ENCODE data around the gene ELAPOR2.
"Not testable (repeated sequence)": the region's sequence is repeated elsewhere in the genome, so short reads cannot be mapped to it uniquely, and the experiment has no call there.

ELAPOR2 gene

DNA sequence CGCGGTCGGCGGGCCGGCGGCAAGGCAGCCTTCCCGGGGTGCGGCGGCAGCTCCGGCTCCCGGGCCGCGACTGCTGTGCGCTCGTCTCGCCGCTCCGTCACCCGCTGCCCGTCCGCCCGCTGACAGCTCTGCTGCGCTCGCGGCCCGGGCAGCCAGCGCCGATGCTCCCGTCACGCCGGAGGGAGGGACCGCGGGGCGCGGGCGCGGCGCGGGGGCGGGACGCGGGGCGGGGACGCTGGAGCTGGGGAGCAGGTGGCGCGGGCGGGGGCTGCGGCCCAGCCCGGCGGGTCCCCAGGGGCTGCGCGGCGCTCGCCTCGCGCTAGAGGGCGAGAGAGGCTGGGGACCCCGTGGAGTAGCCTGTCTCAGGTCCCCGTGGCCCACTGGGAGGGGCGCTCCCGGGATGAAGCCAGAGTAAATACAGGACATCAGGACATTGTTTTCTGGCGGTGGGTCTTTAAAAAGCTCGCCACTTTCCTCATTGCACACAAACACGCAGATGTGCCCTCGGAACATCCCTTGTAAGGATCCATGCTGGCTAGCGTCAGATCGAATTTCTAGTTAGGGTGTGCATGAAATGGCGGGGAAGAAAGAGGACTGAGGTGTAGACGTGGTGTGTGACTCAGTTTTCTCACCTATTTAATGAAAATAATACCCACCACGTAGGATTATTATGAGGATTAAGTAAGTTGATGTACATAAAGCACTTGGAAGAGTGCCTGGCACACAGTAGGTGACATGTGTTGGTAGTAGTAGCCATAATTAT, at the start of gene ELAPOR2:
Gene ELAPOR2 (minus strand): TSS at position 130 of the 763 bp plus-strand sequence. CDS start 141 bp downstream, outside the sequence.
- DNase-seq (ENCODE audit: low spot score), result peak; percentile 72

- DNase-seq (ENCODE audit: low spot score), result no peak
Measured at GRCh38 chr7:87107949-87108776, 48.7 kb upstream of the ELAPOR2 start.

- no peak for DNase-seq (ENCODE audit: low spot score)
Measured at GRCh38 chr7:87106974-87107612, 47.6 kb upstream of the ELAPOR2 start.

GRCh38 chr7:87105401-87105800, 45.9 kb upstream of the ELAPOR2 start:
- no peak for DNase-seq (ENCODE audit: low spot score)

GRCh38 chr7:87100326-87100725, 40.9 kb upstream of the ELAPOR2 start:
- DNase-seq (ENCODE audit: low spot score), result no peak

GRCh38 chr7:87097375-87097774, 37.9 kb upstream of the ELAPOR2 start:
- DNase-seq (ENCODE audit: low spot score), result not testable (repeated sequence)

DNA sequence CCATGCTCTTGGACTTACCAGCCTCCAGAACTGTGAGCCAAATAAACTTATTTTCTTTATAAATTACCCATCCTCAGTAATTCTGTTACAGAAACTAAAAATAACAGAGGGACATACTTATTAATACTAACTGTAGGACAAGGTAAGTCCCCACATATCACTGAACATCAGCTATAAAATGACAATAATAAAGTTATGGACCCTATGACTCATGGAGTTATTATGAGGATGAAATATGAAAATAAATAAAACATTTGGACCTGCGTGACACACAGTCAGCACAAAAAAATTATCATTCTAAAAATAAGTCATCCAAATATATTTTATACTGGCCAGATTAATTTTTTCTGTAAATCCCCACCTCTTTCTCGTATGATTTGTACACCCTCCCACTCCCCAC, 34.9 kb upstream of the ELAPOR2 start:
- no peak for DNase-seq (ENCODE audit: low spot score)

DNA sequence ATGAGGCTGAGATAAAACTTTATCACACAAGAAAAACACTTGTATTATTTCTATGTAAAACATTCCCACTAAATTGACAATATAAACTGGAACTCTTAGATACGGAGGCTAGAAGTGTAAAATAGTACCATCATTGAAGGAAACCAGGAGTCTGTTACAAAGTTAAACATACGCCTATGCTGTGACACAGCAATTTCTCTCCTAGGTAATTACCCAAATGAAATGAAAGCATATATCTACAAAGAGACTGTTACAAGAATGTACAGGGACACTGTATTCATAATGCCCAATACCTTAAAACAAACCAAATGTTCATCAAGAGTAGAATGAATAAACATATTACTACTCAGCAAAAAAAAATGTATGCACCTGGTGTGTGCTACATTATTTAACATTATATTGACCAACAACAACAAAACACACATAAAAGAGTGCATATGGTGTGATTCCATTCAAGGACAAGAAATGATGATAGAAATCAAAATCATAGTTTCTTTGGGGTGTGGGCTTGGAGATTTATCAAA, 33.2 kb upstream of the ELAPOR2 start:
- DNase-seq (ENCODE audit: low spot score), result no peak

- no peak for DNase-seq (ENCODE audit: low spot score)
Measured at GRCh38 chr7:87091487-87092066, 32.1 kb upstream of the ELAPOR2 start.

GRCh38 chr7:87083865-87084519, 24.5 kb upstream of the ELAPOR2 start:
- DNase-seq (ENCODE audit: low spot score), result no peak

DNA sequence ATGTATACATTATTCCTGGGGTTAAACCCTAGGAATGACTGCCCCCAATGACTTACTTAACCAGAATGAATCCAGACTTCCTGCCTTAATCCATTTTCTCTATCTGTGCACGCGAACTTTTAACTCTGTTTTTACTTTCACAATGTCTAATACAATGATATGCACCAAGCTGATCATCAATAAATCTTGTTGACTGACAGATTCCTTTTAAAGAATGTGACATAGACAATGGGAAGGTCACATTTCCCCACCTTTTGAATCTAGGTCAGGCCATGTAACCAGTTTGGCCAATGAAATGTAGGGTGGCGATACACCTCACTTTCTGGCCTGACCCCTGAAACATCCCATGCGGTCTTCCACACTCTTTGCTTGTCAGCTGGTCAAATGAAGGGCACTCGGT, 23.2 kb upstream of the ELAPOR2 start:
- DNase-seq (ENCODE audit: low spot score), result no peak

GRCh38 chr7:87075671-87076404, 16.4 kb upstream of the ELAPOR2 start:
- DNase-seq (ENCODE audit: low spot score), result no peak

DNA sequence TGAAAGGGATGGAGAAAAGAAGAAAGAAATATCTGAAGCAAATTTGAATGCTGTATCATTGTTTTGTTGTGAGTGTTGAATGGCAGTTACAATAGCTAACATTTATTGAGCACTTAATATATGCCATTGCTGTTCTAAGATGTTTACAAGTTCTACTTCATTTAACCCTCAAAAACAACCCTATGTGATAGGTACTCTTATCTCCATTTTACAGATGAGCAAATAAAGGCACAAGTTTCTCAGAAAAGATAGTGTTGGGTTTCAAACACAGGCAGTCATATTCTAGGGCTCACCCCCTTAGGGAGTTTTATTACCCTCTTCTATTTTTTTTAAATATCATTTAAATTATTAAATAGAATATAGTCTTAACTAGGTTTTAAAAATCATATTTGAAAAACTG, 8.3 kb upstream of the ELAPOR2 start:
- no peak for DNase-seq (ENCODE audit: low spot score)

DNA sequence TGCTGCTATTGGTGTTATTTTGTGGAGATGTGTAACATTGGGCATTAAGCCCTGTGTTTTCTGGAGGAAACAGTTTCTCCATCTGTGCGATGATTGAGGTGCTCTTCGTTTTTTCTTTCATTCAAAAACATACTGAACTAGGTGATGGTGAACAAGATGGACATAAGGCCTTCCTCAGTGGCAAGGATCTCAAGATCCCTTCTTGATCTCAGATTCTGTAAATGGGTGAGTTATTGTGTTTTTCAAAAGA, 759 bp upstream of the ELAPOR2 start:
- DNase-seq (ENCODE audit: low spot score), result no peak

GRCh38 chr7:87058744-87059524, 520 bp downstream of the ELAPOR2 start:
- peak; percentile 9 for DNase-seq (ENCODE audit: low spot score)

GRCh38 chr7:87057210-87057609, 2.2 kb downstream of the ELAPOR2 start:
- no peak for DNase-seq (ENCODE audit: low spot score)

DNA sequence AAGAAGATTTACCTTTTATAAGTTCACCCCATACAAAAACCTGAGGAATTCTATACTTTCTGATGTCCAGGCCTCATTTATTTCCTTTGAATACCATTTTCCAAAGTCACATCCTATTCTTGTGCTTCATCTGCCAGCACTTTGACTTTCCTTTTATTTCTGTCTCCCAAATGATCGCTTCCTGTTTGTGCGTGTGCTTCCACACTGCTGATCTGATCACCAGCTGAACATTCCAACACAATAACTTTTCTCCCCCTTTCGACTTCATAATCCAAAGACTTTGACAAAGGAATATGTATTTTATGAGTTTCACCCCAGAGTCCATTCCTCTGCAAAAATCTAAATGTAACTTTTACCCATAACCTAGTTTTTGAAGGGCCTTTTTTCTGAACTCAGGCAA, 3.1 kb downstream of the ELAPOR2 start:
- no peak for DNase-seq (ENCODE audit: low spot score)

DNA sequence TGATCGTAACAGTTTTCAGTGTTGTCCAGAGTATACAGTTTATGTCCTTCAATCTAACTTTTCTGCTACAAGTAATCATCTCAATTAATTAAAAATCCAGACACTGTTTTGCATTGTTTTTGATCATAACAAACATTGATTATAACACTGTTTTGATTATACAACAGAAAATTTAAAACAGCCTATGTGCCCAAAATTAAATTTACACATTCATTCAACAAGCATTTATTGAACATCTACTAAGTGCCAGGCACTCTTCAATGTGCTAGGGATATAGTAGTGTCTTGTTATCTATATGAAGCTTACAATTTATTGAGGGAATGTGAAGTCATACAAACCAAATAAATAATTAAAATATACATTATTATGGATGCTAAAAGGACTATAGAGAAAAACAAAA, 10.6 kb downstream of the ELAPOR2 start:
- no peak for DNase-seq (ENCODE audit: low spot score)

DNA sequence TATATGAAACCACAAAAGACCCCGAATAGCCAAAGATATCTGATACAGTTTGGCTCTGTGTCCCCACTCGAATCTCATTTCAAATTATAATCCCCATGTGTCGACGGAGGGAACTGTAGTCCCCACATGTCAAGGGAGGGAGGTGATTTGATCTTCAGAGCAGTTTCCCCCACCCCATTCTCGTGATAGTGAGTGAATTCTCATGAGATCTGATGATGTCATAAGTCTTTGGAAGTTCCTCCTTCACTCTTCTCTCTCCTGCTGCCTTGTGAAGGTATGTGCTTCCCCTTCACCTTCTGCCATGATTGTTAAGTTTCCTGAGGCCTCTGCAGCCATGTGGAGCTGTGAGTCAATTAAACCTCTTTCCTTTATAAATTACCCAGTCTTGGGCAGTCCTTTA, 13.0 kb downstream of the ELAPOR2 start:
- no peak for DNase-seq (ENCODE audit: low spot score)

DNA sequence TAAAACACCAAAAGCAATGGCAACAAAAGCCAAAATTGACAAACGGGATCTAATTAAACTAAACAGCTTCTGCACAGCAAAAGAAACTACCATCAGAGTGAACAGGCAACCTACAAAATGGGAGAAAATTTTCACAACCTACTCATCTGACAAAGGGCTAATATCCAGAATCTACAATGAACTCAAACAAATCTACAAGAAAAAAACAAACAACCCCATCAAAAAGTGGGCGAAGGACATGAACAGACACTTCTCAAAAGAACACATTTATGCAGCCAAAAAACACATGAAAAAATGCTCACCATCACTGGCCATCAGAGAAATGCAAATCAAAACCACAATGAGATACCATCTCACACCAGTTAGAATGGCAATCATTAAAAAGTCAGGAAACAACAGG, 14.7 kb downstream of the ELAPOR2 start:
- not testable (repeated sequence) for DNase-seq (ENCODE audit: low spot score)
